AG20443 (cell line): ENCODE results near the gene ADO.
A peak's percentile ranks its signal among the peaks of the same experiment; 100 is the strongest.
"Not testable (repeated sequence)": the region's sequence is repeated elsewhere in the genome, so short reads cannot be mapped to it uniquely, and the experiment has no call there.

Experiments used
- DNase-seq: peaks from one replicate; pipeline ENCODE4 v3.0.0; 2012; ENCODE audit warnings: low spot score, mixed read lengths

The ADO gene

DNA sequence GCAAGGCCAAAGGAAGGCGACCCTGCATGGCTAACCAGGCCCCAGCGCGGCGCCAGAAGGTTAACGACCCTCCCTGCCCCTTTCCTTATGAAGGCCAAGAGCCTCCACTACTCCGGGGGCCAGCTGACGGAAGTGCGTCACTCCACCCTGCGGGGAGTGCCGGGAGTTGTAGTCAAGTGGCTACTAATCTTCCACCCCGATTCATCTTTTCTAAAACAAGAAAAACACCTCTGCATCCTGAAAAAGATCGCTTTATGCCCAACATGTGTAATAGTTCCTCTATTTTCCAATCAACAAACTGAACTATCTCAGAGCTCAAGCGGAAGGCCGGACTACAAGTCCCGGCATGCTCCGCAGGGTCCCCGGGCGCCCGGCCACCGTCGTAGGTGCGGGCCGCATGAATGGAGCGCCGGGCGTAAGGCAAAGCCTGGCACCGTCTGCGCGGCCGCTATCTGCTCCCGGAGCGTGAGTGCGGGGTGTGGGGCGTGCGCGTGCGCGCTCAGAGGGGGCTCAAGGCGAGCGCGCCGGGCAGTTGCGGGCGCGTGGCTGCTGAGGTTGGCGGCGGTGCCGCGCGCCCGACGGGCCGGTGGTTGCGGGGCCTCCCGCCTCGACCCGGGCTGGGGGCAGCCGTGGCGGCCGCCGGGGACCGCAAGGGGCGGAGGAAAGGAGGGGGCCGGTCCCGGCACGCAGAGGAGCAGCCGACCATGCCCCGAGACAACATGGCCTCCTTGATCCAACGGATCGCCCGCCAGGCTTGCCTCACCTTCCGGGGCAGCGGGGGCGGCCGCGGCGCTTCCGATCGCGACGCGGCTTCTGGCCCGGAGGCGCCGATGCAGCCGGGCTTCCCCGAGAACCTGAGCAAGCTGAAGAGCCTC, at the start of gene ADO:
Gene ADO (plus strand): TSS at position 365 of the 875 bp plus-strand sequence. CDS start 340 bp downstream, at position 705.
- DNase-seq, result peak; percentile 91

DNA sequence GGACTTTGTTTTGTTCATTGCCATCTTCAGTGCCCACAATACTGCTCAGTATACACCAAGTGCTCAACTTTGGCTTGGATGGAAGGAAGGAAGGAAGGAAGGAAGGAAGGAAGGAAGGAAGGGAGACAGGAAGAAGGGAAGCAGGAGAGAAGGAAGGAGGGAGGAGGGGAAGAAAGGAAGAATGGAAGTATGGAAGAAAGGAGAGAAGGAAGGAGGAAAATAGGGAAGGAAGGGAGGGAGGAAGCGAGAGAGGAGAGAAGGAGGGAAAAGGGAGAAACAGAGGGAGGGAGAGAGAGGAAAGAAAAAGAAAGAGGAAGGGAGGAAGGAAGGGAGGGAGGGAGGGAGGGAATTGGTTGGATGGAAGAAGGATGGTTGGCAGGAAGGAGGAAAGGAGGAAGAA, 49.6 kb upstream of the ADO start:
- DNase-seq, result no peak

DNA sequence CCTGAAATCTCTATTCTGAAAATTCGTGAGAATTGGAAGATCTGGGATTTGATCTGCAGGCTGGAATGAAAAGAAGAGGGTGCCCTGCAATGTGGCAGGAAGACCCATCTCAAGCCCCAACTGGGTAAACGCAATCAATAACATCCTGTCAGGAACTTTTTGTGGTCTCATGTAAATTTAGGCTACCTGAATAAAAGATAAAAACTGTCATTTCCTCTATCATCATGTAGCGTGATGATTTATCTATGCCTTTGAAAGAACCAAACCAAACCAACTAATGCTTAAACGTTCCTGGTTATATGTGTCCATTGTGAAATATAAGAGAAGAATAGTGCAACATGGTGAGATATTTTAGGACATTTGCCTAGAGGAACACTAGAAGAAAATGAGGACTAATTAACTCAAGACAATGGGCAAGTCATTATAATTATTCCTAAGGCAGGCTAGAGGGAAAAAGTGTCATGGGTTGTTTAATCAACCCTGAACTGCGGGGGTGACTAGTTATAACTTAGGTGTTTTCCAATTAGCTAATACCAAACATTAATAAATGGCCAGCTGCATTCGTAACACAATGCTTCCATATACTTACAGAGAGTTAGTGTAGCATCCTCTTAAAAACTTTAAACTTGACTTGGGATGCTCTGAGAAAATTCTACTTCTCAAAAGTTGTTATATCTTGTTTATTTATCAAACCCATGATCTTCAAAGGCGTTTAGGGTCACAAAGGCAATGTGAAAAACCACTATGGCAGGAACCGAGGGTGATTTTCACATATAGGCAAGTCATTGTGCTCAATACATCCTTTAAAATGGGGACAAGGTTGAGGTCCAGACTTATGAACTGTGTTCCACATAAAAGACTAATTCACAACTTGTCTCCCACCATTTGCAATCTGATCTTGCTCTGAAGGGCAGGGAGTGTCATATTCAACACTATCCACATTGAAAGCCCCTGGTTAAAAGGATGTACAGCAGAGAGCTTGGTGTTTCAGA, 48.6 kb upstream of the ADO start:
- no peak for DNase-seq

DNA sequence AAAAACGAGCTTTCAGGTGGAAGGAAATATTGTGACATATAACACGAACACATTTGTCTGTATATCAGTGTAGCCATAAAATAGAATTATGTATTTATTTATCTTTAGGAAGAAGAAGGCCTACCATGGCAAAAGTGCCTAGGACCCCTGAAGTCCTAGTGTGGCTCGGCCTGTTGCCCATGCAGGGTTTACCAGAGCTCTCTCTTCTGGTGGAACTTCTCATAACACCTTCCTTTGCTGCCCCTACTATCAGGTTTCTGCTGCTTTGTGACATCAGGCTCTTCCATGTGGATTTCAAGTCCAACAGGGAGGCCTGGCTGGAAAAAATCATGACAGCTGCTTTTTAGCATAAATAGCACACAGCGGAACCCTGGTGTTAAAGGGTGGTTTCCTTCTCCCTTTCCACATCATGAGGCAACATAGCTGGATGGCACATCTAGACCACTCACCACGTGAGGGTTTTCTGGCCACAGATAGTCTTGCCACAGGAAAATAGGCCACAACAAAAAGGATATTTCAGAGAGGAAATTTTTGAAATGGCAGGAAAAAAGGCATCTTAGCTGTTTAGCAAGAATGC, 44.8 kb upstream of the ADO start:
- no peak for DNase-seq

DNA sequence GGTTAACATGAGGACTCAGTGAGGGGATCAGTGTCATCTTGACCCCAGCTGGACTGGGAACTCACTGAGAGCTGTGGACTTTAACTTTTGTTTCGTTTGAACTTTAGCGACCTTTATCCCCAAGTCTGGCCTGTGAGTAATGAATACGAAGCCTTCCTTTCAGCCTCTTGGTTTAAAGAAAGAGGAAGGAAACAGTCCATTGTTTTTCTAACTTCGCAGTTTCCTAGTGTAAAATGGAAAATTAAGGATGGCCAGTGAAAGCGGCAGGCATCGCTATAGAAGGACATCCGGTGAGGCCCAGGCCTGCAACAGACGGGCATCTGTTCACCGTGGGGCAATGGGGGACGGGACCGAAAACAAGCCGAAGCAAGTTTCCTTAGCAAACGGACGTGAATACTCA, 44.1 kb upstream of the ADO start:
- DNase-seq, result no peak

DNA sequence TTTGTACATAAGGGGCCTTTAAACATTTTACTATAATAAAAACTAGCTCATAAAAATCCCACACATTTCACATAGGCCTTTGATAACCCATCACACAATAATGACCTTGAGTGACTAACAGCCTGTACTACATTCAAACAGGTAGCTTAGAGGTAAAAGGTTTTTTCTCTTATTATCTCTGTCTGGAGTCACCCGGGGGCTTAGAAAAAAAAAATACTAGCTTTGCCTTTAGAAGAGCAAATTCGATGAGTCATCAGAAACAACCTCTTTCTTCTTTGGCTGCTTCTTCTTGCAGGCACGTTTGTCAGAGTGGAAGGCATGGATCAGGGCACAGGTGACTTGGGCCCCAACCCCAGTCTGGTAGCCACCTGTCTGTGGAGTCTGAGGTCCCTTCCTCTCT, 43.4 kb upstream of the ADO start:
- no peak for DNase-seq

DNA sequence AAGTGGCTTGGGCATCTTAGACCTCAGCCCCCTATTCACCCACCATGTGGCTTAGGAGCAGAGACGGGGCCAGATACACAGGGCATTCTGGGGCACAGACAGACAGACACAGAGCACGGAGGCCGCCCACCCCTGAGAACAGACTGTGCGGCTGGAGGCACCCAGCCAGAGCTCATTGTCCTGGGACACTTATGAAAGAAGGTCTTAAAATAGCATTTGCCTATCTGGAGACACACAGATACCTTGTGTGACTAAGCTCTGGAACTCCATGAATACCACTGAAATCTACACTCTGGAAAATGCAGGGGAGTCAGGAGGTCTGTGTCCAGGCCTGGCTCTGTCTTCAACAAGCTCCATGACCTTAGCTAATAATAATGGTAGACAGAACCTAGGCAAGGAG, 41.4 kb upstream of the ADO start:
- no peak for DNase-seq

DNA sequence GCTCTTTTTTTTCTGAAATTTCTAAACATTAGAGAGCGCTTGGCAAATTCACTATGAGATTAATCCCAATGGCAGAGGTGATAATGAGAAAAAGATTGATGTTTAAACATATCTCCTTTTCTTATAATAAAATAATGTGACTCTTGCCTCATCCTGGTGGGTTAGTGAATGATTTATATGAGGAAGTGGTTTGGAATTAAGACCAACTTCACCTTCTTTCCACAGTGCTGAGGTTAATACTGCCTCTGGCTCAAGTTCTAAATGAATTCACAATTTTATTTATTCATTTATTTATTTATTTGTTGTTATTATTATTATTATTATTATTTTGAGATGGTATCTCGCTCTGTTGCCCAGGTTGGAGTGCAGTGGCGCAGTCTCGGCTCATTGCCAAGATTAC, 40.5 kb upstream of the ADO start:
- DNase-seq, result no peak

DNA sequence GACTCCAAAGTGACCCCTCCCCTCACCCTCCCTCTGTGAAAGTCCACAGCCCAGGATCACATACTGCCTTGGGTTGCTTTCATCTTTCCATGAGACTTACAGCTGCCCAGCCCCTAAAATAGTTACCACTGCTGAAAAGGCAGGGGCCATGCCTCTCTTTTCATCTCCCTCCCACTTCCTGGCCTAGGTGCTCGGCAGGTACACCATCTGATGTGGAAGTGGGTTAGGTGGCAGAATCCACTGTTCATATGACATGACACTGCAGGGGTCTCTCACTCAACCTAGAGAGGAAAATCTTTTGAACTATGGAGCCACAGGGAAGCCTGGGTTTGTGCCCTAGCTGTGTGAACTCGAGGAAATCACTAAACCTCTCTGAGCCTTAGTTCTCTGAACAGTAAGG, 38.8 kb upstream of the ADO start:
- DNase-seq, result no peak

DNA sequence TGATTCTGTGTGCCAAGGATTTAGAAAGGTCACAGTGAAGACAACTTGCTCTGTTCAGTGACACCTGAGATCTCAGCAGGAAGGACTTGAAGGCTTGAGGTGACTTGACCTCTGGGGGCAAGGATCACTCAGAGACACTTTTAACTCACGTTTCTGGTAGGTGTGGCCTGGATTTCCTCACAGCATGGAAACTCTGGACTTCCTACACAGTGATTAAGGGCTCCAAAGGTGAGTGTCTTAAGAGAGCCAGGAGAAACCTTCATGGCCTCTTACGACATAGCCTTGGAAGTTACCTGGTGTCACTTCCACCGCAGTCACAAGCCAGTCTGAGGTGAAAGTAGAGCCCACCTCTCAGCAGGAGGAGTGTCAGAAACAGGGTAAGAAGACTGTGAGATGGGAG, 38.1 kb upstream of the ADO start:
- DNase-seq, result no peak

DNA sequence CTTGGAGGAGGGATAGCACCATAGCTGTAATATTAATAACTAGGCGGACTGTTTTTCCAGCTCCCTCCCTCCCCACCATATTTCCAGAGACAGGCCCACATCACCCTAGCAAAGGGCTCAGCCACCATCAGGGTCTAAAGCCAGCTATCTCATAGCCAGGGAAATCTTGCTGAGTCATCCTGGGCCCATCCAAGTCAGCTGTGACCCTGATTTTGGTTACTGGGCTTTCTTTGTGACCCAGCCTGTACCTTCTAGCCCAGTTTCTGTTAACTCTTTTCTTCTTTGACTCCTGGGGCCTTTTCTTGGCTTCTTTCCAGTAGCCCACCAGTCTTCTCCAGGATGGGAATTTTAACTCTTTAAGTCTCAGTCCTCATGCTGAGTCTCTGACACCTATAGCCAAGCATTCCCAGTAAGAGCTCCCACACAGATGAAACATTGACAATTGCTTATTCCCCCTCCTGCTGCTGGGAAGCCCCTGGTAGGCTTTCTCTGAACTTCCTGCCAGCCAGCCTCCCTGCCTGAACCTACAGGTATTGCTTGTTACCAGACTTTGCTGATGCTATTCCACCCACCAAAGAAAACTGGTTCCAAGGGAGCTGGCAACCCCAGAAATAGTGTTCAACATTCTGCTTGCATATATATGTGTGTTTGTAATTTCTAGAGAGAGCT, 34.8 kb upstream of the ADO start:
- no peak for DNase-seq

DNA sequence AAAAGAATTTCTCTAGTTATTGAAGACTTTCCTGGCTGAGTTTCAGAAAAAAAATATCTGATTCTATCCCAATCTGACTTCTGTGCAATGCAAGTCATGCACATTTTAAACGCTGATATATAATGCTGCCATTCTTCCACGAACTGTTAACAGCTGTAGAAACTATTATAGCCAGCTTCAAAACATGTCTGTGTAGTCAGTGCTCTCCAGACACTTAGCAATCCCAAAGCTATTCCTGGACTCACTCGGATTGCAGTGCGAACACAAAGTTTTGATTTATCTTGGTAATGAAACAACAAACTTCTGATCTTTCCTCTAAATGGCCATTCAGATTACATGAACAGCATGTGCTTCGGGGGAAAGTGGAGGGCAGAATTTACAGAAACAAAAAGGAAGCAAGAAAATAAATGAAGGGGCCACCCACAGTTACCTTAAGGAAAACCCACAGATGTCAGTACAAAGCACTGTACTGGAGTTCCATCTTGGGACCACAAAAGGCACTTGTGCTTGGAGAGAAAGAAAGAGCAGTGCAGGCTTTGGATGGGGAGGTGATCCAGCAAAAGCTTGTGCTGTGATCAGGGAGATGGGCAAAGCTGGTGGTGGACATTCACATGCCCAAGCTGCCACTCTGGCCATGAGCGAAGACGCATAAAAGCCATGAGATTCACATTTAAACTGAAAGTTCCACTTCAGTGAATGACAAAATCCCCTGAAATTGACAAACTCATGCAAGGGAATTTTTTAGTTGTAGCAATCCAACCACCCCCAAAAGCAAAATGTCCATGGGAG, 32.1 kb upstream of the ADO start:
- peak; percentile 15 for DNase-seq

DNA sequence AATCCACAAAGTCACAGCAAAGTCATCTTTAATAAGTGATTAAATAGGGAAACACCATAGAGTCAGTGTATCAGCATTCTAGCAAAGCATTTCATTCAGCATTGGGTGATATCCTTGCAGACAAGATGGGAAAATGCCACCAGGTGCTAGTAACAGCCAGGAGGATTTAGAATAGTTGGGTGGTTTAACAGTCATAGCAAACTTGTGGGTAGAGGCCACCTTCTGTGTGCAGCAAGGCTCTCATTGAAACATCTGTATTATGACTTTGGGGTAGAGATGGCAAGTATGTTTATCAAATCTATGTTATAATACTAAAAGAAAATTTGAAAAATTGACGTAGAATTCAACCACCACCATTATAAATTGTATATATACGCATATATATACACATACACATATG, 26.4 kb upstream of the ADO start:
- DNase-seq, result no peak

DNA sequence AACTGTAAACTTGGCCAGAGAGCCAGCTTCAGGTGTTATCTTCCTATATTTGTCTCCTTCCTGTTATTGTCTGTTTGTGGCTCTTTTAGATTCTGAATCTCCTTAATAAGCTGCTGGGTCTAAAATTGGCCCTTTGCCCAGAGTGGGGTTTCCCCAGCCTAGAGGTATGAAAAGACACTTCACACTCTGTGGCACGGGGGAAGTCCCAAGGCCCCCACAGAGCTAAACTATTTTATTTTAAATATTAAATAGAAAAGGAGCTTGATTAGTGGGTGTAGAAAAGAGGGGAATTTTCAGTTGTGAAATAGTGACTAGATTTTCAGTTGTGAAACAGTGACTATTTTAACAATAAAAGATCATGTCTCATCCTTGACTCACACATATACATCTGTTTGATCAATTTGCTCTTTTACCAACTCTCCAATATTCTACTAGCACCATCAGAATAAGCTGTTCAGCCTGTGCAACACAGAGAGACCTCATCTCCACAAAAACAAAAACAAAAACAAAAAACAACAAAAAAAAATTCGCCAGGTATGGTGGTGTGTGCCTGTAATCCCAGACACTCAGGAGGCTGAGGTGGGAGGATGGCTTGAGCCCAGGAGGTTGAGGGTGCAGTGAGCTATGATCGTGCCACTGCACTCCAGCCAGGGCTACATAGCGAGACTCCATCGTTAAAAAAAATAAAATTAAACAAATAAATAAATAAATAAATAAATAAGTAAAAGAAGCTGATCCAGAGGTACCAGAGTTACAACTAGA, 24.9 kb upstream of the ADO start:
- DNase-seq, result no peak

DNA sequence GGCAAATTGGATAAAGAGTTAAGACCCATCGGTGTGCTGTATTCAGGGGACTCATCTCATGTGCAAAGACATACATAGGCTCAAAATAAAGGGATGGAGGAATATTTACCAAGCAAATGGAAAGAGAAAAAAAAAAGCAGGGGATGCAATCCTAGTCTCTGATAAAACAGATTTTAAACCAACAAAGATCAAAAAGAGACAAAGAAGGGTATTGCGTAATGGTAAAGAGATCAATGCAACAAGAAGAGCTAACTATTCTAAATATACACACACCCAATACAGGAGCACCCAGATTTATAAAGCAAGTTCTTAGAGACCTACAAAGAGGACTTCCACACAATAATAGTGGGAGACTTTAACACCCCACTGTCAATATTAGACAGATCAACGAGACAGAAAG, 20.0 kb upstream of the ADO start:
- not testable (repeated sequence) for DNase-seq

DNA sequence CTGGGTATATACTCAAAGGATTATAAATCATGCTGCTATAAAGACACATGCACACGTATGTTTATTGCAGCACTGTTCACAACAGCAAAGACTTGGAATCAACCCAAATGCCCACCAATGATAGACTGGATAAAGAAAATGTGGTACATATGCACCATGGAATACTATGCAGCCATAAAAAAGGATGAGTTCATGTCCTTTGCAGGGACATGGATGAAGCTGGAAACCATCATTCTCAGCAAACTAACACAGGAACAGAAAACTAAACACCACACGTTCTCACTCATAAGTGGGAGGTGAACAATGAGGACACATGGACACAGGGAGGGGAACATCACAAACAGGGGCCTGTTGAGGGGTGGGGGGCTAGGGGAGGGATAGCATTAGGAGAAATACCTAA, 16.2 kb upstream of the ADO start:
- not testable (repeated sequence) for DNase-seq

DNA sequence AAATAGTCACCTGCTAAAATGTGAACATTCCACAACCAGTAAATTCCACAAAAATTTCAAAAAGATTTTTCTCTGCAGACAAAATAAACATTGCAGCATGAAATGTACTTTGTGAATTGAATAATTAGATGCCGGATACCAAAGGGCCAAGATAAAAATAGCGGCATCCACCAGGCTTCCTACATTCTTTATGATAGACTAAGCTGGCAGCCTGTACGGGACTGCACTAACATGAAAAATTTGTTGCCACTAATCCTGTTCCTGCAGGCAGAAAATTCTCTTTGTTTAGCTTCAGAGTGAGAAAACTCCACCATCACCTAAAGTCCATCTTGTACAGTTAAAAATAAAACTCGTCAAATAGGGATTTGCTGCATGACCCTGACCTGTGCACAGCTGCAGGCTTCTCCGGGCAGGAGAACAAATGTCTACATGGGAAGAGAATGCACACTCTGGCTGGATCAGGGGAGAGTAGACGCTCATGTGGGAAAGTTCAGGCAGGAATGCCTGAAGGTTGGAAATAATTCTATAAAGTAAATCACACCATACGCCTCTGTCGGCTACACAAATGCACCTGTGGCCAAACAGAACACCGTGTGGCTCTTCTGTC, 15.6 kb upstream of the ADO start:
- DNase-seq, result peak; percentile 27

DNA sequence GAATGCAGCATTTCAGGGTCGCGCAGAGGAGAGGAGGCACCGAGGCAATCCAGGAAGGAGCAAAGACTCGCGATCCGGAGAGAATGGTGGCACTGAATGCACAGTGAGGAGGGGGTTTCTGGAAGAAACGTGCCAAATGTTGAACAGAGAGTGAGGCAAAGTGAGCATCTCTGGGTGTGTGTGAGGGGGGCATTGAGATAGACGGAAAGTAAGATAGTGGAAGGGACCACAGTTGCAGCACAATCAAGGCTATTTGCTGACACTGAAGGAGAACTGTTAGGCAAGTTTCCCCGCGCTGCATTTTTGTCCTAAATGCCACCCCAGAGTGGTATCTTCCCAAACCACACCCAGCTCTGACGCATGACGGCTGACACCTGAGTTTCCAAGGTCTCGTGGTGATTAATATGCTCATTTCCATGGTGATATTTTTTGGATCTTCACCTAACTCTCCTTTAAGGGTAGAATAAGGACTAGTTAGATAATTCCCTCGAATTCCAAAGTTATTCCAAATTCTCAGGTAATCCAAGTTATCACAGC, 14.4 kb upstream of the ADO start:
- no peak for DNase-seq

DNA sequence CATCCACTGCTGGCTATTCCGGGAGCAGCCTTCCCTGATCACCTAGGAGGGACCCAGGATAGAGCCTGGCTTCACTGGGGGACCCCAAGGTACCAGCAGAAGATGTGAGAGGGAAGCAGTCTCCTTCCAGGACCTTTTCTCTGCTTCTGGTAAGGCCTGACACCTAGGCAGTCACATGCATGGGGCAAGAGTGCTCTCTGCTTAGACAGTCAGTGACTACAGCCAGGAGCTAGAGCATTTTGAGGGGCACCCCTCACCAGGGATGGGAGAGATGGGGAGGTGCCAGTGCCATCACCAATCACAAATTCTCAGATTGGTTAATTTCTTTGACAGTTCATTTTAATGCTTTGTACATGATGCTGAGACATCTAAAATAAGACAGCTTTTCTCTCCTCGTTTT, 13.9 kb upstream of the ADO start:
- no peak for DNase-seq

DNA sequence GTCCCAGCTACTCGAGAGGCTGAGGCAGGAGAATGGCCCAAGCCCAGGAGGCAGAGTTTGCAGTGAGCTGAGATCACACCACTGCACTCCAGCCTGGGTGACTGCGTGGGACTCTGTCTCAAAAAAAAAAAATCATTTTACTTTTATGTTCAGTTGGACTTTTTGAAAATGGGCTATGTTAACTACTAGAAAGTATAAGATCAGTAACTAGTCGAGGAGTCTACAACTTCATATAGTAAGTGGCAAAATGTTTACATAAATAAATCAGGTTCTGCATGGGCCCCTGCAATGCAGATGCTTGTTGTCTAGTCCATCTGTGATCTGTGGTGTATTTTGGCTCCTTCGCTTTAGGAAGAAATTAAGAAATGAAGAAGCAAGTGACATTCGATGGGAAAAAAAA, 12.3 kb upstream of the ADO start:
- no peak for DNase-seq
